Breast epithelium (tissue), 3 donors: ENCODE measurements around the gene DOK5.

Experiments
- CTCF ChIP-seq, 3 donors: fragments of 450-650 bp; IDR thresholded peaks; one replicate each; pipeline ENCODE4 v1.5.1; 2016 to 2017; ENCODE audit warnings: antibody characterized with exemption in 3 of 3, mild to moderate bottlenecking in 3 of 3, moderate library complexity in 3 of 3
- POLR2A ChIP-seq: fragments of 450-650 bp; IDR thresholded peaks from one replicate; pipeline ENCODE4 v1.6.1; 2016; ENCODE audit warnings: antibody characterized with exemption, mild to moderate bottlenecking, moderate library complexity
- POLR2AphosphoS5 ChIP-seq, 3 donors: sonication (generic); formaldehyde crosslinking; IDR thresholded peaks; one replicate each; pipeline ENCODE4 v1.6.1; 2017; ENCODE audit warnings: antibody characterized with exemption in 3 of 3

GRCh38 chr20:54485631-54486030 lies 10.2 kb downstream of the DOK5 start:
- TF ChIP-seq CTCF (IDR thresholded peaks at IDR 0.05) (no peak), POLR2AphosphoS5 (IDR thresholded peaks at IDR 0.05) (no peak), POLR2A (no peak)
